GM18508 (cell line): ENCODE measurements around the gene SCG3.
"Not testable (repeated sequence)": the region's sequence is repeated elsewhere in the genome, so short reads cannot be mapped to it uniquely, and the experiment has no call there.

Experiments used
- ATAC-seq: cut with Tn5 transposase; IDR thresholded peaks from one replicate; pipeline ENCODE4 v1.9.1; 2021; ENCODE audit warnings: moderate number of reproducible peaks; ENCODE audit not compliant: insufficient read depth, unreplicated experiment

Gene SCG3

GRCh38 chr15:51681303-51681963 is at the start of gene SCG3:
SCG3 (plus strand) TSS chr15:51681503; CDS start chr15:51681756, 253 bp downstream.
- no peak for ATAC-seq

GRCh38 chr15:51634591-51635198 is 46.6 kb upstream of the SCG3 start:
- ATAC-seq = no peak

- no peak for ATAC-seq
Observed at GRCh38 chr15:51641490-51642130, 39.7 kb upstream of the SCG3 start.

GRCh38 chr15:51642696-51643095 is 38.6 kb upstream of the SCG3 start:
- no peak for ATAC-seq

- no peak for ATAC-seq
Observed at GRCh38 chr15:51647128-51647562, 34.2 kb upstream of the SCG3 start.

- ATAC-seq = not testable (repeated sequence)
Observed at GRCh38 chr15:51648101-51648500, 33.2 kb upstream of the SCG3 start.

- ATAC-seq = not testable (repeated sequence)
Observed at GRCh38 chr15:51648643-51649042, 32.7 kb upstream of the SCG3 start.

GRCh38 chr15:51649659-51650521 is 31.4 kb upstream of the SCG3 start:
- no peak for ATAC-seq

- no peak for ATAC-seq
Observed at GRCh38 chr15:51652084-51652668, 29.1 kb upstream of the SCG3 start.

- ATAC-seq = not testable (repeated sequence)
Observed at GRCh38 chr15:51655401-51656057, 25.8 kb upstream of the SCG3 start.

GRCh38 chr15:51658664-51659063 is 22.6 kb upstream of the SCG3 start:
- ATAC-seq = no peak

GRCh38 chr15:51661072-51661471 is 20.2 kb upstream of the SCG3 start:
- ATAC-seq = no peak

- ATAC-seq = no peak
Observed at GRCh38 chr15:51667478-51667877, 13.8 kb upstream of the SCG3 start.

- no peak for ATAC-seq
Observed at GRCh38 chr15:51668446-51668845, 12.9 kb upstream of the SCG3 start.

- no peak for ATAC-seq
Observed at GRCh38 chr15:51669381-51669780, 11.9 kb upstream of the SCG3 start.

GRCh38 chr15:51672155-51672687 is 9.1 kb upstream of the SCG3 start:
- no peak for ATAC-seq

GRCh38 chr15:51672913-51673857 is 8.1 kb upstream of the SCG3 start:
- ATAC-seq = no peak

GRCh38 chr15:51675234-51675633 is 6.1 kb upstream of the SCG3 start:
- no peak for ATAC-seq
